WTC11 (cell line): Measurements from ENCODE around the gene ETV3. TPM values are rescaled to one million over a fixed set of nuclear protein-coding genes. Genes with fewer than 3 reads are reported as not detected.

Experiments
- ATAC-seq: fragments of 200-7000 bp; cut with Tn5 transposase; 2 replicates; pipeline ENCODE4 v1.10.0; 2021; ENCODE audit warnings: mild to moderate bottlenecking, moderate library complexity
- CTCF ChIA-PET: fragments of 300-600 bp; sonication (Branson Sonifier 250); formaldehyde crosslinking; loops from one replicate; lab custom pipeline; 2021; ENCODE audit warnings: antibody characterized with exemption; lab: Charles Lee
- POLR2A ChIA-PET: fragments of 350-600 bp; sonication (Branson Sonifier 250); formaldehyde crosslinking; loops from one replicate; lab custom pipeline; 2021; ENCODE audit warnings: antibody characterized with exemption; lab: Charles Lee
- DNase-seq: peaks from one replicate; pipeline ENCODE4 v3.0.0; 2021; ENCODE audit warnings: low spot score
- H3K27ac Mint-ChIP-seq: 2 replicates; pipeline ENCODE4 v1.8.0; 2021; ENCODE audit warnings: mixed read lengths
- H3K27me3 Mint-ChIP-seq: 2 replicates; pipeline ENCODE4 v1.8.0; 2021; ENCODE audit warnings: low read depth, mild to moderate bottlenecking, moderate library complexity, mixed read lengths
- H3K36me3 Mint-ChIP-seq: 2 replicates; pipeline ENCODE4 v1.8.0; 2021; ENCODE audit warnings: mixed read lengths
- H3K4me1 Mint-ChIP-seq: 2 replicates; pipeline ENCODE4 v1.8.0; 2022; ENCODE audit warnings: mixed read lengths
- H3K4me3 Mint-ChIP-seq: 2 replicates; pipeline ENCODE4 v1.8.0; 2021; ENCODE audit warnings: mild to moderate bottlenecking, moderate library complexity, mixed read lengths
- H3K9me3 Mint-ChIP-seq: 2 replicates; pipeline ENCODE4 v1.8.0; 2021; ENCODE audit warnings: mixed read lengths
- ATF1 ChIP-seq: sonication (generic); formaldehyde crosslinking; IDR thresholded peaks from 2 replicates; pipeline ENCODE4 v1.8.1; 2023; ENCODE audit warnings: mild to moderate bottlenecking, moderate library complexity, missing genetic modification reagents
- CREM ChIP-seq: sonication (generic); formaldehyde crosslinking; IDR thresholded peaks from 2 replicates; pipeline ENCODE4 v1.8.1; 2022; ENCODE audit warnings: mild to moderate bottlenecking, missing genetic modification reagents, moderate library complexity
- ELF4 ChIP-seq: sonication (generic); formaldehyde crosslinking; IDR thresholded peaks from 2 replicates; pipeline ENCODE4 v1.8.1; 2022; ENCODE audit warnings: low read depth, mild to moderate bottlenecking, moderate library complexity, missing genetic modification reagents
- ETV6 ChIP-seq: sonication (generic); formaldehyde crosslinking; IDR thresholded peaks from 2 replicates; pipeline ENCODE4 v1.8.1; 2022; ENCODE audit warnings: mild to moderate bottlenecking, missing genetic modification reagents
- FOXK1 ChIP-seq: sonication (generic); formaldehyde crosslinking; IDR thresholded peaks from 2 replicates; pipeline ENCODE4 v1.8.0; 2022; ENCODE audit warnings: mild to moderate bottlenecking, moderate library complexity, missing genetic modification reagents
- GABPB1 ChIP-seq: sonication (generic); formaldehyde crosslinking; IDR thresholded peaks from 2 replicates; pipeline ENCODE4 v1.8.1; 2023; ENCODE audit warnings: mild to moderate bottlenecking, missing genetic modification reagents
- GRHL2 ChIP-seq: fragments of 250-450 bp; sonication (Bioruptor Pico); IDR thresholded peaks from 2 replicates; pipeline ENCODE4 v1.8.0; 2022; ENCODE audit warnings: mild to moderate bottlenecking, moderate library complexity; ENCODE audit not compliant: insufficient replicate concordance, severe bottlenecking
- JAZF1 ChIP-seq: fragments of 250-450 bp; sonication (Bioruptor Pico); IDR thresholded peaks from 2 replicates; pipeline ENCODE4 v1.9.0; 2021; ENCODE audit warnings: moderate library complexity, mild to moderate bottlenecking, inconsistent platforms
- JUN ChIP-seq: sonication (generic); formaldehyde crosslinking; IDR thresholded peaks from 2 replicates; pipeline ENCODE4 v1.8.0; 2023; ENCODE audit warnings: mild to moderate bottlenecking, missing genetic modification reagents
- NFATC4 ChIP-seq: fragments of 250-450 bp; sonication (Bioruptor Pico); IDR thresholded peaks from 2 replicates; pipeline ENCODE4 v1.9.0; 2021; ENCODE audit warnings: mild to moderate bottlenecking
- NR1H2 ChIP-seq: sonication (generic); formaldehyde crosslinking; IDR thresholded peaks from 2 replicates; pipeline ENCODE4 v1.9.0; 2021; ENCODE audit warnings: mild to moderate bottlenecking, moderate library complexity, missing genetic modification reagents
- PRRX2 ChIP-seq: fragments of 250-450 bp; sonication (Bioruptor Pico); IDR thresholded peaks from 2 replicates; pipeline ENCODE4 v1.8.0; 2021; ENCODE audit warnings: mild to moderate bottlenecking
- RELA ChIP-seq: sonication (generic); formaldehyde crosslinking; IDR thresholded peaks from 2 replicates; pipeline ENCODE4 v1.8.1; 2022; ENCODE audit warnings: missing genetic modification reagents, mild to moderate bottlenecking, borderline replicate concordance
- RORB ChIP-seq: fragments of 250-450 bp; sonication (Bioruptor Pico); IDR thresholded peaks from 2 replicates; pipeline ENCODE4 v1.9.0; 2021; ENCODE audit warnings: mild to moderate bottlenecking
- SOX15 ChIP-seq: fragments of 250-450 bp; sonication (Bioruptor Pico); IDR thresholded peaks from 2 replicates; pipeline ENCODE4 v1.9.0; 2021; ENCODE audit warnings: mild to moderate bottlenecking
- SP1 ChIP-seq: sonication (generic); formaldehyde crosslinking; conservative IDR thresholded peaks from 2 replicates; pipeline ENCODE4 v1.8.1; 2022; ENCODE audit warnings: missing genetic modification reagents
- STAT6 ChIP-seq: sonication (generic); formaldehyde crosslinking; conservative IDR thresholded peaks from 2 replicates; pipeline ENCODE4 v1.8.1; 2023; ENCODE audit warnings: mild to moderate bottlenecking, low read depth, missing genetic modification reagents, moderate library complexity
- TEAD4 ChIP-seq: sonication (generic); formaldehyde crosslinking; IDR thresholded peaks from 2 replicates; pipeline ENCODE4 v1.8.0; 2022; ENCODE audit warnings: mild to moderate bottlenecking, missing genetic modification reagents
- TP53 ChIP-seq: sonication (generic); formaldehyde crosslinking; IDR thresholded peaks from 2 replicates; pipeline ENCODE4 v1.8.1; 2023; ENCODE audit warnings: mild to moderate bottlenecking, missing genetic modification reagents
- USF1 ChIP-seq: sonication (generic); formaldehyde crosslinking; IDR thresholded peaks from 2 replicates; pipeline ENCODE4 v1.8.0; 2022; ENCODE audit warnings: mild to moderate bottlenecking, missing genetic modification reagents
- ZNF671 ChIP-seq: fragments of 250-450 bp; sonication (Bioruptor Pico); IDR thresholded peaks from 2 replicates; pipeline ENCODE4 v1.8.0; 2021; ENCODE audit warnings: mild to moderate bottlenecking
- total RNA-seq: library from RNA; stranded (reverse); gene quantifications from 3 replicates; pipeline ENCODE4 v1.2.3, GENCODE V29; 2021
- TF ChIP-seq, protein P1 (sequence below): fragments of 250-450 bp; sonication (Bioruptor Pico); IDR thresholded peaks from 2 replicates; pipeline ENCODE4 v1.8.0; 2021; ENCODE audit warnings: mild to moderate bottlenecking
- TF ChIP-seq, protein P2 (sequence below): sonication (generic); formaldehyde crosslinking; IDR thresholded peaks from 2 replicates; pipeline ENCODE4 v1.8.0; 2023; ENCODE audit warnings: missing genetic modification reagents
- TF ChIP-seq, protein P3 (sequence below): sonication (generic); formaldehyde crosslinking; IDR thresholded peaks from 2 replicates; pipeline ENCODE4 v1.8.1; 2022; ENCODE audit warnings: mild to moderate bottlenecking, missing genetic modification reagents, moderate library complexity, borderline replicate concordance
- TF ChIP-seq, protein P4 (sequence below): fragments of 250-450 bp; sonication (Bioruptor Pico); IDR thresholded peaks from 2 replicates; pipeline ENCODE4 v2.1.2; 2022; ENCODE audit warnings: mild to moderate bottlenecking, moderate library complexity
- TF ChIP-seq, protein P5 (sequence below): sonication (generic); formaldehyde crosslinking; IDR thresholded peaks from 2 replicates; pipeline ENCODE4 v1.8.1; 2023; ENCODE audit warnings: mild to moderate bottlenecking, missing genetic modification reagents

The ETV3 gene
- total RNA-seq, 1 experiment from 2014 or later = 26.0 TPM

GRCh38 chr1:157091668-157092273, 46.4 kb downstream of the ETV3 start:
- CTCF ChIA-PET = interaction anchor here (1.9 to 7.7 kb wide), 2 partner anchors 23 to 64 kb away, joined by 38 to 304 read pairs; no protein-coding TSS in a partner anchor
- H3K4me1 Mint-ChIP-seq = peaks cover 19% of the 10 kb centered on the region
- POLR2A ChIA-PET = no interaction called here
- ATAC-seq = no peak
- no peak overlapping the region for H3K27ac Mint-ChIP-seq
- DNase-seq = no peak
- no peak overlapping the region for H3K4me3 Mint-ChIP-seq
- H3K9me3 Mint-ChIP-seq = no peaks in the 10 kb centered on the region
- TF ChIP-seq NR1H2 (CRISPR knock-in tag) = no peak
- no peak for TF ChIP-seq CREM
- no peak for TF ChIP-seq TEAD4 (CRISPR knock-in tag)
- TF ChIP-seq, protein P1, sequence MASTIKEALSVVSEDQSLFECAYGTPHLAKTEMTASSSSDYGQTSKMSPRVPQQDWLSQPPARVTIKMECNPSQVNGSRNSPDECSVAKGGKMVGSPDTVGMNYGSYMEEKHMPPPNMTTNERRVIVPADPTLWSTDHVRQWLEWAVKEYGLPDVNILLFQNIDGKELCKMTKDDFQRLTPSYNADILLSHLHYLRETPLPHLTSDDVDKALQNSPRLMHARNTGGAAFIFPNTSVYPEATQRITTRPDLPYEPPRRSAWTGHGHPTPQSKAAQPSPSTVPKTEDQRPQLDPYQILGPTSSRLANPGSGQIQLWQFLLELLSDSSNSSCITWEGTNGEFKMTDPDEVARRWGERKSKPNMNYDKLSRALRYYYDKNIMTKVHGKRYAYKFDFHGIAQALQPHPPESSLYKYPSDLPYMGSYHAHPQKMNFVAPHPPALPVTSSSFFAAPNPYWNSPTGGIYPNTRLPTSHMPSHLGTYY (CRISPR knock-in tag) = no peak
- TF ChIP-seq SP1 (CRISPR knock-in tag) = no peak
- TF ChIP-seq NFATC4 = no peak
- TF ChIP-seq PRRX2 (CRISPR knock-in tag) = no peak
- TF ChIP-seq SOX15 (CRISPR knock-in tag) = no peak
- no peak for TF ChIP-seq TP53 (CRISPR knock-in tag)
- TF ChIP-seq JUN (CRISPR knock-in tag) = no peak
- TF ChIP-seq, protein P2, sequence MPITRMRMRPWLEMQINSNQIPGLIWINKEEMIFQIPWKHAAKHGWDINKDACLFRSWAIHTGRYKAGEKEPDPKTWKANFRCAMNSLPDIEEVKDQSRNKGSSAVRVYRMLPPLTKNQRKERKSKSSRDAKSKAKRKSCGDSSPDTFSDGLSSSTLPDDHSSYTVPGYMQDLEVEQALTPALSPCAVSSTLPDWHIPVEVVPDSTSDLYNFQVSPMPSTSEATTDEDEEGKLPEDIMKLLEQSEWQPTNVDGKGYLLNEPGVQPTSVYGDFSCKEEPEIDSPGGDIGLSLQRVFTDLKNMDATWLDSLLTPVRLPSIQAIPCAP (CRISPR knock-in tag) = no peak
- no peak for TF ChIP-seq JAZF1 (CRISPR knock-in tag)
- TF ChIP-seq RORB (CRISPR knock-in tag) = no peak
- TF ChIP-seq STAT6 (CRISPR knock-in tag) = no peak
- TF ChIP-seq RELA (CRISPR knock-in tag) = no peak
- no peak for TF ChIP-seq ZNF671 (CRISPR knock-in tag)
- no peak for TF ChIP-seq ETV6 (CRISPR knock-in tag)
- no peak for TF ChIP-seq USF1 (CRISPR knock-in tag)
- TF ChIP-seq ATF1 (CRISPR knock-in tag) = no peak
- TF ChIP-seq, protein P3, sequence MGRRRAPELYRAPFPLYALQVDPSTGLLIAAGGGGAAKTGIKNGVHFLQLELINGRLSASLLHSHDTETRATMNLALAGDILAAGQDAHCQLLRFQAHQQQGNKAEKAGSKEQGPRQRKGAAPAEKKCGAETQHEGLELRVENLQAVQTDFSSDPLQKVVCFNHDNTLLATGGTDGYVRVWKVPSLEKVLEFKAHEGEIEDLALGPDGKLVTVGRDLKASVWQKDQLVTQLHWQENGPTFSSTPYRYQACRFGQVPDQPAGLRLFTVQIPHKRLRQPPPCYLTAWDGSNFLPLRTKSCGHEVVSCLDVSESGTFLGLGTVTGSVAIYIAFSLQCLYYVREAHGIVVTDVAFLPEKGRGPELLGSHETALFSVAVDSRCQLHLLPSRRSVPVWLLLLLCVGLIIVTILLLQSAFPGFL (CRISPR knock-in tag) = no peak
- H3K27me3 Mint-ChIP-seq = no peaks in the 10 kb centered on the region; the same call in 1 of the 2 replicates
- H3K36me3 Mint-ChIP-seq = no peaks in the 10 kb centered on the region

GRCh38 chr1:157091186-157091585, 47.0 kb downstream of the ETV3 start:
- ChIA-PET POLR2A (no interaction called here), CTCF (interaction anchor here (1.4 to 7.7 kb wide), 14 partner anchors 13 to 188 kb away, joined by 5 to 304 read pairs (median 16); partner anchors contain the start of gene ETV3)
- DNase-seq (no peak), ATAC-seq (no peak)
- no peaks in the 10 kb centered on the region for H3K9me3 Mint-ChIP-seq
- H3K4me3 Mint-ChIP-seq = no peak overlapping the region
- H3K36me3 Mint-ChIP-seq = no peaks in the 10 kb centered on the region
- no peak overlapping the region for H3K27ac Mint-ChIP-seq
- H3K27me3 Mint-ChIP-seq = no peaks in the 10 kb centered on the region; the same call in 1 of the 2 replicates
- H3K4me1 Mint-ChIP-seq = peaks cover 23% of the 10 kb centered on the region
- TF ChIP-seq, protein P4, sequence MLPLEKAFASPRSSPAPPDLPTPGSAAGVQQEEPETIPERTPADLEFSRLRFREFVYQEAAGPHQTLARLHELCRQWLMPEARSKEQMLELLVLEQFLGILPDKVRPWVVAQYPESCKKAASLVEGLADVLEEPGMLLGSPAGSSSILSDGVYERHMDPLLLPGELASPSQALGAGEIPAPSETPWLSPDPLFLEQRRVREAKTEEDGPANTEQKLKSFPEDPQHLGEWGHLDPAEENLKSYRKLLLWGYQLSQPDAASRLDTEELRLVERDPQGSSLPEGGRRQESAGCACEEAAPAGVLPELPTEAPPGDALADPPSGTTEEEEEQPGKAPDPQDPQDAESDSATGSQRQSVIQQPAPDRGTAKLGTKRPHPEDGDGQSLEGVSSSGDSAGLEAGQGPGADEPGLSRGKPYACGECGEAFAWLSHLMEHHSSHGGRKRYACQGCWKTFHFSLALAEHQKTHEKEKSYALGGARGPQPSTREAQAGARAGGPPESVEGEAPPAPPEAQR (CRISPR knock-in tag) = no peak
- TF ChIP-seq GABPB1 (CRISPR knock-in tag) = no peak
- TF ChIP-seq ATF1 (CRISPR knock-in tag) = no peak
- no peak for TF ChIP-seq ELF4 (CRISPR knock-in tag)
- TF ChIP-seq FOXK1 (CRISPR knock-in tag) = no peak
- TF ChIP-seq GRHL2 (CRISPR knock-in tag) = no peak
- TF ChIP-seq, protein P5, sequence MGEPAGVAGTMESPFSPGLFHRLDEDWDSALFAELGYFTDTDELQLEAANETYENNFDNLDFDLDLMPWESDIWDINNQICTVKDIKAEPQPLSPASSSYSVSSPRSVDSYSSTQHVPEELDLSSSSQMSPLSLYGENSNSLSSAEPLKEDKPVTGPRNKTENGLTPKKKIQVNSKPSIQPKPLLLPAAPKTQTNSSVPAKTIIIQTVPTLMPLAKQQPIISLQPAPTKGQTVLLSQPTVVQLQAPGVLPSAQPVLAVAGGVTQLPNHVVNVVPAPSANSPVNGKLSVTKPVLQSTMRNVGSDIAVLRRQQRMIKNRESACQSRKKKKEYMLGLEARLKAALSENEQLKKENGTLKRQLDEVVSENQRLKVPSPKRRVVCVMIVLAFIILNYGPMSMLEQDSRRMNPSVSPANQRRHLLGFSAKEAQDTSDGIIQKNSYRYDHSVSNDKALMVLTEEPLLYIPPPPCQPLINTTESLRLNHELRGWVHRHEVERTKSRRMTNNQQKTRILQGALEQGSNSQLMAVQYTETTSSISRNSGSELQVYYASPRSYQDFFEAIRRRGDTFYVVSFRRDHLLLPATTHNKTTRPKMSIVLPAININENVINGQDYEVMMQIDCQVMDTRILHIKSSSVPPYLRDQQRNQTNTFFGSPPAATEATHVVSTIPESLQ (CRISPR knock-in tag) = no peak
- no peak for TF ChIP-seq SP1 (CRISPR knock-in tag)
